HepG2 (cell line): ENCODE results near the gene ZNF343.

Experiments
- ARID2 ChIP-seq: sonication (generic); formaldehyde crosslinking; IDR thresholded peaks from 2 replicates; pipeline ENCODE4 v1.8.1; 2022; ENCODE audit warnings: mild to moderate bottlenecking, missing genetic modification reagents, borderline replicate concordance
- BHLHE40 ChIP-seq: IDR thresholded peaks from 2 replicates; pipeline ENCODE4 v1.6.1; 2011; ENCODE audit warnings: low read length, improper control_type of control experiment
- CTCF ChIP-seq: sonication (generic); formaldehyde crosslinking; IDR thresholded peaks from 2 replicates; pipeline ENCODE4 v1.5.0; 2020; ENCODE audit warnings: mild to moderate bottlenecking, missing genetic modification reagents, moderate library complexity
- DBP ChIP-seq: sonication (generic); formaldehyde crosslinking; IDR thresholded peaks from 2 replicates; pipeline ENCODE4 v1.4.0; 2020; ENCODE audit warnings: missing genetic modification reagents; ENCODE audit errors: not compliant biosample characterization
- HDAC6 ChIP-seq: fragments of 200-600 bp; sonication (generic); IDR thresholded peaks from 2 replicates; pipeline ENCODE4 v1.7.0; 2017; ENCODE audit warnings: mild to moderate bottlenecking, antibody characterized with exemption, low read length, low read depth
- HIVEP1 ChIP-seq: sonication (generic); formaldehyde crosslinking; IDR thresholded peaks from 2 replicates; pipeline ENCODE4 v1.4.0; 2020; ENCODE audit warnings: mild to moderate bottlenecking, missing genetic modification reagents
- NAIF1 ChIP-seq: sonication (generic); formaldehyde crosslinking; IDR thresholded peaks from 2 replicates; pipeline ENCODE4 v1.5.0; 2020; ENCODE audit warnings: mild to moderate bottlenecking, missing genetic modification reagents, borderline replicate concordance
- POLR2A ChIP-seq, 2 experiments: IDR thresholded peaks; 2 replicates each; pipeline ENCODE4 v1.6.1; 2011; ENCODE audit warnings: low read depth in 2 of 2, low read length in 2 of 2, mild to moderate bottlenecking in 1 of 2, moderate library complexity in 1 of 2; ENCODE audit not compliant: insufficient read depth in 1 of 2
- SP2 ChIP-seq: sonication (generic); formaldehyde crosslinking; IDR thresholded peaks from 2 replicates; pipeline ENCODE4 v1.5.1; 2020; ENCODE audit warnings: mild to moderate bottlenecking, missing genetic modification reagents
- YY1 ChIP-seq: IDR thresholded peaks from 2 replicates; pipeline ENCODE4 v1.6.1; 2011; ENCODE audit warnings: low read length, low read depth, moderate library complexity, mild to moderate bottlenecking; ENCODE audit not compliant: insufficient read depth, insufficient replicate concordance
- ZNF138 ChIP-seq: sonication (generic); formaldehyde crosslinking; IDR thresholded peaks from 2 replicates; pipeline ENCODE4 v1.5.0; 2020; ENCODE audit warnings: mild to moderate bottlenecking, low read depth, missing genetic modification reagents
- ZNF737 ChIP-seq: sonication (generic); formaldehyde crosslinking; IDR thresholded peaks from 2 replicates; pipeline ENCODE4 v1.5.0; 2020; ENCODE audit warnings: missing genetic modification reagents, mild to moderate bottlenecking, borderline replicate concordance

- no peak for TF ChIP-seq HDAC6
- no peak for TF ChIP-seq HIVEP1 (CRISPR knock-in tag)
- no peak for TF ChIP-seq CTCF
- TF ChIP-seq BHLHE40, result no peak
- no peak for TF ChIP-seq ZNF737 (CRISPR knock-in tag)
- TF ChIP-seq SP2, result no peak
- TF ChIP-seq ZNF138 (CRISPR knock-in tag), result no peak
- TF ChIP-seq YY1, result no peak
- no peak for TF ChIP-seq DBP (CRISPR knock-in tag)
- no peak for TF ChIP-seq POLR2A (IDR thresholded peaks at IDR 0.05; ENCODE audit: insufficient read depth in 1 of 2, low read depth in 2 of 2, low read length in 2 of 2)
- no peak for TF ChIP-seq NAIF1 (CRISPR knock-in tag)
- TF ChIP-seq ARID2 (CRISPR knock-in tag), result no peak
These were observed 49.3 kb upstream of the ZNF343 start for GRCh38 chr20:2557873-2558580.
